HG03064 (cell line): ENCODE measurements around the gene MISP.

Source experiments
- ATAC-seq: cut with Tn5 transposase; IDR thresholded peaks from one replicate; pipeline ENCODE4 v1.9.1; 2021; ENCODE audit warnings: low read depth; ENCODE audit not compliant: unreplicated experiment

Gene MISP

GRCh38 chr19:769616-770015 is 18.7 kb downstream of the MISP start:
- no peak for ATAC-seq

- no peak for ATAC-seq
These were observed 20.4 kb downstream of the MISP start for GRCh38 chr19:771332-771785.

GRCh38 chr19:772063-772462 is 21.2 kb downstream of the MISP start:
- no peak for ATAC-seq

DNA sequence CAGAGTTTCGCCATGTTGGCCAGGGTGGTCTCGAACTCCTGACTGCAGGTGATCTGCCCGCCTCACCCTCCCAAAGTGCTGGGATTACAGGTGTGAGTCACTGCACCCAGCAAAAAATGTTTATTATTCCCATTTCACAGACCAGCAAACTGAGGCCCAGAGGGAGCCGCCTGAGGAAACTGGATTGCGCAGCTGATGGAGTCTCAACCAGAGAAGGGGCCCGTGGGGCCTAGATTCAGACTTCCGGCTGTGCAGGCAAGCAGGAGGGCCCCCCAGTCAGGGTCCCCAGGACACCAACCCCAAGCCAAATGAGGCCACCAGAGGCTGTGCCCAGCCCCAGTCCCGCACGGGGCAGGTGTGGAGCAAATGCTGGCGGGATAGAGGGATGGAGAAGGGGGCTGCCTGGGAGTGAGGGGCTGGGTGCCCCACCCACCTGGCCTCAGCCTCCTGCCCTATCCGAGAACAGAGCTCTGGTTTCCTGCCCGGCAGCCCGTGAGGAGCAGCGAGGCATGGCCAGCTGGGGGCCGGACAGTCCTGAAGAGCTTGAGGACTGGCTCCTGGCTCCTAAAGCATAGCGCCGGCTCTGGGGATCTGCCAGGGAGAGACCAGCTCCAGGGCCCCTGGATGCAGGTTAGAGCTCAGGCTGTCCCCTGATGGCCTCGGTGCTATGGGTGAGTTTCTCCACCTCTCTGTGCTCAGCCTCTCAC is 22.0 kb downstream of the MISP start:
- no peak for ATAC-seq

DNA sequence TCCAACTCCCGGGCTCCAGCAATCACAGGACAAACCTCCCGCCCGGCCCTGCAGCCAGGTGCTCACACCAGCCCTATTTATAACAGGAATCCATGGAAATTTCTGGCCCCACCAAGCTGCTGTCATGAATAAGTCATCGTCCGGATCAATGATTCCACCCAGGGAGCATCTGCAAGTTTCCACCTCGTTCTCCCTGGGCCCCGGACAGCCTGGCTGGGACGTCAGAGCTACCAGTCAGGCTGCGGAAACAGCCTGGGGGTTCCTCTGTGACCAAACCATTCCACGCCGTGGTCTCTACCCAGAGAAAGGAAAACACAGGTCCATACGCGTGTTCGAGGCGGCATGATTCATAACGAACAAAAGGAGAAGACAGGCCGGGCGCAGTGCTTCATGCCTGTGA is 25.6 kb downstream of the MISP start:
- no peak for ATAC-seq

DNA sequence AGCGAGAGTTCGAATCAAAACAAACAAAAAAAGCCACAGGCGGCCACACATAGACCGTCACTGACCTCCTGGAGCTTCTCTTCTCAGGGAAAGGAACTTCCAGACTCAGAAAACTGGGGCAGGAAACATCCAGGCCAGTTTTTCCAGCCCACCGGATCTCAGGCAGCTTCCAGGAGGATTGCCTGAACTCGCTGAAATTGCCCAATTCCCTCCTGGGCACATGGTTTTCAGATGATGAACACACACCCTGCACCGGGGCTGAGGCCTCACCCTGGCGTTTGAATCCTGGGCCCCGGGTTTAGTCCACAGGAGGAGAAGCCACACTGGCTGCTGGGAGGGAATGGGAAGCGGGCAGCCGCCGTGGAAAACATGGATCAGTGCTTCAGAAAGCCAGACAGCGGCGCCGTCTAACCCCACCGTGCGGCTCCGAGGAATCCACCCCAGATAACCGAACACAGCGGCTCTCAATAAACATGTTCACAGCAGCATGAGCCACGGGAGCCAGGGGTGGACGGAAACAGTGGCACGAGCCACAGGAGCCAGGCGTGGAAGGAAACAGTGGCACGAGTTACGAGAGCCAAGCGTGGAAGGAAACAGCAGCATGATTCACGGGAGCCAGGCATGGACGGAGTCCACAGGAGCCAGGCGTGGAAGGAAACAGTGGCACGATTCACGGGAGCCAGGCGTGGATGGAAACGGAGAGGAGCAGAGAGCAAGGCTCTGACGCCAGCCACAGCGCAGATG is 28.2 kb downstream of the MISP start:
- no peak for ATAC-seq

DNA sequence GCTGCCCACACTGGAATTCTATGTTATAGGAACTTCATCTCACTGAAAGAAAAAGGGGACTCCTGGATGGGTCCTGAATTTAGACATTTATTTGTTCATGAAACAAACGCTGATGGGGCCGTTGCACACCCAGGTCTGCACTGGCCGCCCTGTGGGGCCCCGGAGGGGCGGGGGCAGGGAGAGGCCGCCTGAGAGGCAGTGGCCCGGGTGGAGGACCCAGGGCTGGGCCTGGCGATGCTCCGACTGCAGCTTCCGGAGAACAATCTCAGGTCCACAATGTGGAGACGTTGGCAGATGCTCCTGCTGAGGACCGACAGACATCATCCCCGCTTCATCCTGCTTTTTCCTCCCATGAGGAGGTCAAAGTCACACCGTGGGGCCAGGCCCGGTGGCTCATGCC is 30.0 kb downstream of the MISP start:
- ATAC-seq, result no peak

GRCh38 chr19:781800-782184 is 30.9 kb downstream of the MISP start:
- no peak for ATAC-seq

- ATAC-seq, result no peak
These were observed 31.4 kb downstream of the MISP start for GRCh38 chr19:782185-782877.

DNA sequence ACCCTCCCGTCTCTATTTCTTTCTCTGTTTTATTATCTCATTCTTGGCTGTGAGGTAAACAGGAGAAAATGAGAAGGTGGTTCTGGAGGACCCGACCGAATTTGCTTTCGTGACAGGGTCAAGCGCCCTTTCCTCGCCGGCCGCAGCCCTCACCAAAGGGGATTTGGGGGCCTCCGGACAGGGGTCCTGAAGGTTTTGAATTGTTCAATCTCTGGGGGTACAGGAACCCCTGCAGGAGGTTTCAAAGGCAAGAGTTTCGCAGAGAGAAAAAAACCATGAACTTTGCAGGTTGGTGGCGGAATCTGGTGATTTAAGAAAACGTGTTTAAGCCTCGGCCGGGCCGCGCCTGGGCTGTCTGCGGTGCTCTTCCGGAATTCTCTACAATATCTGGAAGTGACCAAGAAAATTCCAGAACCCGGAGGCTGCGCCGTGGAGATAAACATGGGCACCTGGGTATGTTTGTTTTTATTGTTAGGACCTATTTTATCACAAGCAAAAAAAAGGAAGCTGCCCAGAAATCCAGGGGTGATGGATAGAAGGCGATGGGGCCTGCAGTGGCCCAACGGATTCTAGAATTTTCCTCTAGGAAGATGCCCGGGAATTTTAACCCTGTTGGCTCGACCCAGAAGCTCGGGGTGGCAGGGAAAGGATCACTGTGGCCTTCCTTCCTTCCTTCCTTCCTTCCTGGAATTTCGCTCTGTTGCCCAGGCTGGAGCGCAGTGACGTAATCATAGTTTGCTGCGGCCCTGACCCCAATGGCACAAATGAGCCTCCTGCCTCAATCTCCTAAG is 32.2 kb downstream of the MISP start:
- ATAC-seq, result no peak

DNA sequence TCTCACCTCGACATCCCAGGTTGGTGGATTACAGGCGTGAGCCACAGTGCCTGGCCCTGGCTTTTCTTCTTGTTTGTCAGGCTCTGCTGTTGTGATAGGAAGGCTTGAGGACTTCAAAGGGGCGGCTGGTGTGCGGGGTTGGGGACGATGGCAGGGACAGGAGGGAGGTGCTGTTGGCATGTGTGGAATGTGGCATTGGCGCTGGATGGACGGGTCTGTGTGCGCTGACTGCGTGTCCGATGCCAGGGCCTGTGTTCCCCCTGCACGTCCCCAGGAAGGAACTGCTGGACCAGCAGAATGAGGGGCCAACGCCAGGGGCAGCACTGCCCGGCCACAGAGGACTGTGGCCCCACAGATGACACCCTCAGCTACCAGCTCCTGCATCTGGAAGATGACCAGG is 33.6 kb downstream of the MISP start:
- no peak for ATAC-seq

- no peak for ATAC-seq
These were observed 36.6 kb downstream of the MISP start for GRCh38 chr19:787536-787935.

GRCh38 chr19:788686-788982 is 37.7 kb downstream of the MISP start:
- ATAC-seq, result no peak

GRCh38 chr19:788983-789700 is 38.2 kb downstream of the MISP start:
- no peak for ATAC-seq

- ATAC-seq, result no peak
These were observed 38.8 kb downstream of the MISP start for GRCh38 chr19:789701-790060.

- ATAC-seq, result no peak
These were observed 40.2 kb downstream of the MISP start for GRCh38 chr19:791007-791566.

- ATAC-seq, result no peak
These were observed 40.8 kb downstream of the MISP start for GRCh38 chr19:791567-792305.

DNA sequence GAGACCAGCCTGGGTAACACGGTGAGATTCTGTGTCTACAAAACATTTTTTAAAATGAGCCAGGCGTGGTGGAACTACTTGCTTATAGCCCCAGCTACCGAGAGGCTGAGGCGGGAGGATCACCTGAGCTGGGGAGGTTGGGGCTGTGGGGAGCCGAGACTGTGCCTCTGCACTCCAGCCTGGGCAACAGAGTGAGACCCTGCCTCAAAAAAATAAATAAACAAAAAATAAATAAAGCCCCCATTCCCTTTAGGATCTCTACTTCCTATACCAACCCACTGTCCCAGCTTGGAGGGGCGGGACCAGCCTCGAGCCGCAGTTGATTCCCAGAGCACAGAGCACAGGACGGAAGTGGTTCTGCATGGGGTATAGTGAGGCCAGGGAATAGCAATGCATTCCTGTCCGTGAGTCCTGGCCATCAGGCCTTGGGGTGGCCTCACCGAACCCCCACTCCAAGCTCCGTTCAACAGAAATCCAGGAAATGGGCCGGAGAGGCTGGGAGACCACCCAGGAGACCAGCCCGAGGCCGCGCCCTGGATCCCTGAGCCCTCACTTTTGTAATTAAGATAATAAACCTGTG is 41.5 kb downstream of the MISP start:
- ATAC-seq, result no peak

GRCh38 chr19:793806-794205 is 42.9 kb downstream of the MISP start:
- ATAC-seq, result no peak
